HG03060 (cell line): Measurements from ENCODE around the gene JAG1.

Experiments
- ATAC-seq: cut with Tn5 transposase; IDR thresholded peaks from one replicate; pipeline ENCODE4 v1.9.1; 2021; ENCODE audit warnings: low read depth, moderate number of reproducible peaks; ENCODE audit not compliant: unreplicated experiment

Gene JAG1

GRCh38 chr20:10669843-10670446 lies 3.9 kb downstream of the JAG1 start:
- ATAC-seq, result no peak

GRCh38 chr20:10668677-10669368 lies 5.0 kb downstream of the JAG1 start:
- ATAC-seq, result no peak

DNA sequence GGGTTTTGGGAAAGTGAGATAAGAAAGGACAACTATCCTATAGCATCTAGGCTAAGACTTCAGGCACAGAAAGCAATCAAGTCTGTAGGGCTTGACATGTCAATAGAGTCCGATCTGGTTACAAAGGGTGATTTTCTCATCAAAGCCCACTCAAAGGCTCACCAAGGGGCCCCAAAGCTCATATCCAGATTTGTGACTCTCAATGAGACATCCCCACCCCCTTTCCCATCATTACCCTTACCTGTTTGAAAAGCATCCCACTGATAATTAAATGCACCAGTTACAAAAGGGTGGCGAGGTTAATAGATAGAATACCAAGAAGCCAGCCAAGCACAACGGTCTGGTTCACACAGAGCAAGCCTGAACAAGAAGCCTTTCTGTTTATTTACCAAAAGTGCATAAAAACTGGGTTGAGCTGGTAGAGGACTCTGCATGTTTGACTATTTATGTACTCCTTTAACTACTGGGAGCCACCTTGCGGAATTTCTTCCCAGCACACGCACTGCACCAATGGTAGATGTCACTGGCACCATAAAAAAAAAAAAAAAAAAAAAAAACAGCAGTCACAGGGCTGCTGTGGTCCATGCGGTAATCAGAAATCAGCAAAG lies 6.1 kb downstream of the JAG1 start:
- ATAC-seq, result no peak

GRCh38 chr20:10667077-10667401 lies 6.8 kb downstream of the JAG1 start:
- ATAC-seq, result no peak

DNA sequence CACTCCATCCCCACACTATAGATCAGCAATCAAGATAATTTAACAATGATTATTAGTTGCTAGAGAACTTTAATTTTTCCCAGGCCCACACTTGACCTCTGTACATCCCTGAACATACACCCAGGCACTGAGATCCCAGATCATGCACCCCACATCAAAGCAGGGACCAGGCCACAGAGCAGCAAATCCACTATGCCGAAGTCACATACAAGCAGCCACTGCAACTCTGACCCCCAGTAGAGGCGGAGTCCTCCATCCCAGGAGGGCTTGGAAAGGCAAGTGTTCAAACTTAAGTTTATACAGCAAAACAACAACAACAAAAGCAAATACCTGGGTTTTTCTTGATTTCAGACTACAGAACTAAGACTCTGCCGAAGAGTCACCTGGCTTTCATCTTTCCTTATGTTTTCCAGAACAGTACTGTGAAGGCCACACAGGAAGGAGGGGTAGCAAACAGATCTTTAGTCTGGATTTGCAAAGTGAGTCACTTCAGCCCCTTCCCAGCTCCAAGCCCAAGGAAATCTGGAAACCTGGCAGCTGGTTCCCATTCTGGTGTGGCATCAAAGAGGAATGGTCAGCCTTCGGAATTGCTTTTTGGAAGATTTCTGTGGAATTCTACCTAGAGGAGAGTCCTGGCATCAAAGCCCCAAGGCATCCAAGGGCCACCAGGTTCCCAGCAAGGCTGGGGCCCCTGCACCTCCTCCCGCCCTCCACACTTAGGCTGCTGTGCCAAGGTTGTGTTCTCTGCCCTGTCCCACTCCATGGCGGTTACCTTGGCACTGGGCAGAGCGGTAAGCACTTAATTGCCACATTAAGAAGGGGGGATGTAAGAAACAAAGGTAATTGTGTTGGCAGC lies 7.3 kb downstream of the JAG1 start:
- no peak for ATAC-seq

- ATAC-seq, result no peak
Measured at GRCh38 chr20:10665791-10666190, 8.0 kb downstream of the JAG1 start.

- ATAC-seq, result no peak
Measured at GRCh38 chr20:10665027-10665561, 8.7 kb downstream of the JAG1 start.

GRCh38 chr20:10663756-10664155 lies 10.0 kb downstream of the JAG1 start:
- ATAC-seq, result no peak

GRCh38 chr20:10662661-10663458 lies 10.9 kb downstream of the JAG1 start:
- no peak for ATAC-seq

- ATAC-seq, result no peak
Measured at GRCh38 chr20:10662151-10662550, 11.6 kb downstream of the JAG1 start.

- no peak for ATAC-seq
Measured at GRCh38 chr20:10661261-10661660, 12.5 kb downstream of the JAG1 start.

DNA sequence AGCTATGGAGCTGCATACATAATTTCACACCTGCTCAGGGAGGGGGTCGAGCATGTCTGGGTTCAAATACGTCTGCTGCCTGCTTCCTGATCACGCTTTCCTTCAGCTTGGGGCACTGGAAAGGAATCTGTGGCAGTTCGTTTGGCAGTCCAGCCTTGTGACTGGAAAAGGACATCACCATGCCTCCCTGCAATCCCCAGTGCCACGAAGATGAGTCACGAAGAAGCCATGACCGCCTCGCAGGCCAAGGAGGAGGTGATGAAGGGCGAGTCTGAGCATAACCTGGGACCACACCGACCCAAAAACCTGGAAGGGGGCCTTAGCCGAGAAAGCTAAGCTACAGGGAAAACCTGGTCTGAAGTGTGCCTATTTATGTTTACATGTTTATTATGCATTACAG lies 13.1 kb downstream of the JAG1 start:
- no peak for ATAC-seq

- ATAC-seq, result no peak
Measured at GRCh38 chr20:10659651-10660601, 13.9 kb downstream of the JAG1 start.

- ATAC-seq, result no peak
Measured at GRCh38 chr20:10658876-10659632, 14.7 kb downstream of the JAG1 start.

GRCh38 chr20:10658051-10658823 lies 15.6 kb downstream of the JAG1 start:
- no peak for ATAC-seq

GRCh38 chr20:10657453-10657852 lies 16.3 kb downstream of the JAG1 start:
- no peak for ATAC-seq
